Activated naive CD4-positive, alpha-beta T cell treated with anti-CD3 and anti-CD28 coated beads, Interleukin-2, amount 50 U/mL, for 72 hours (primary cell): ENCODE data around the gene NR2E3. TPM values are rescaled to one million over a fixed set of nuclear protein-coding genes. Genes with fewer than 3 reads are reported as not detected.
"Not testable (repeated sequence)": the region's sequence is repeated elsewhere in the genome, so short reads cannot be mapped to it uniquely, and the experiment has no call there.

ENCODE experiments used
- ATAC-seq, 2 donors: fragments of 150-1000 bp; cut with Tn5 transposase; 2 replicates each; pipeline ENCODE4 v1.10.0; 2021; ENCODE audit warnings: mild to moderate bottlenecking in 2 of 2, moderate library complexity in 2 of 2
- DNase-seq, 2 donors: peaks; one replicate each; pipeline ENCODE4 v3.0.0; 2021 to 2022; ENCODE audit warnings: low spot score in 2 of 2
- H3K27ac Mint-ChIP-seq, 2 donors: one replicate each; pipeline ENCODE4 v1.8.0; 2022; ENCODE audit warnings: mild to moderate bottlenecking in 2 of 2, mixed read lengths in 2 of 2
- H3K36me3 Mint-ChIP-seq, 2 donors: one replicate each; pipeline ENCODE4 v1.8.0; 2022; ENCODE audit warnings: mixed read lengths in 2 of 2
- H3K9me3 Mint-ChIP-seq, 2 donors: one replicate each; pipeline ENCODE4 v1.8.0; 2022; ENCODE audit warnings: mixed read lengths in 2 of 2
- total RNA-seq, 2 donors: library from RNA; stranded (reverse); gene quantifications; one replicate each; pipeline ENCODE4 v1.2.3, GENCODE V29; 2022

The NR2E3 gene
- total RNA-seq, 2 donors from 2014 or later = not detected

GRCh38 chr15:71830981-71831380 is 20.6 kb downstream of the NR2E3 start:
- Mint-ChIP-seq H3K9me3 (peaks cover 0 to 4% of the 10 kb centered on the region in 2 donors), H3K36me3 (peaks cover 26 to 37% of the 10 kb centered on the region in 2 donors), H3K27ac (no peak overlapping the region)
- ATAC-seq = no peak
- DNase-seq = no peak

GRCh38 chr15:71841563-71841962 is 31.2 kb downstream of the NR2E3 start:
- ATAC-seq (no peak), DNase-seq (no peak)
- no peak overlapping the region for H3K27ac Mint-ChIP-seq
- H3K9me3 Mint-ChIP-seq = no peaks in the 10 kb centered on the region
- peaks cover 0 to 4% of the 10 kb centered on the region in 2 donors for H3K36me3 Mint-ChIP-seq

DNA sequence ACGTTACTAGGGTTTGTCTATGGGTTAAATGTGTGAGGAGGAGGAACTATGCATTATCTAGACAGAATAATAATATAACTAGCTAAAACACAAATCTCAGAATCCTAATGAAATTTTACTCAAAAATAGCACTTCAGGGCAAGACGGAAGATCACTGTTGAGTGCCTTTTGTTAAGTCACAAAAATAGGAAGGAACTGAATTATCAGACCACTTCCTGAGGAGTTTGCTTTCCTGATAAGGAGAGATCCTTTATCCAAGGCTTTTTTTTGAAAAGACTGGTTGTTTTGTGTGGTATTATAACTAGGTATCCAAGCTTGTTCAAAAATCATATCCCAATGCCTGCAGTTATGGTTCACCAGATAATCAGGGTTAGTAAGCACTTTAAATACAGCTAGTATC is 34.6 kb downstream of the NR2E3 start:
- no peaks in the 10 kb centered on the region for H3K9me3 Mint-ChIP-seq
- DNase-seq (no peak), ATAC-seq (no peak)
- H3K36me3 Mint-ChIP-seq = peaks cover 0 to 4% of the 10 kb centered on the region in 2 donors
- no peak overlapping the region for H3K27ac Mint-ChIP-seq

DNA sequence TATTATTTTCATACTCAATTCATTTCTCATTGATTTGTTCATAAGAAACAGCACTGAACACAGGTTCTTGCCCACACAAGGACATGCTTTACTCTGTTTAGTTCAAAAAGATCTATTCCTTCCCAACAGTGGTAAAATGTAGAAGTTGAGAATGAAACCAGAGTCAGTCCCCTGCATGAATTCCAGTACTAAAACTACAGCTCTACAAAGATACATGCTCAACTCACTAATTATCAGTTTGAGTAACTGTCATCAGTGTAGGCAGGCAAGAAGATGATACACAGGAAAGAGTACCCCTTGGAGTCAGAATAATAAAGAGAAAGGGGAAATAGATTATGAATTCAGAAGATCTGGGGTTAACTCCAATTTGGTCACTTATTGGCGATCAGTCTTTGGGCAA is 43.2 kb downstream of the NR2E3 start:
- ATAC-seq (peak in 1 of 2 donors; percentile 88), DNase-seq (no peak)
- peaks cover 0 to 5% of the 10 kb centered on the region in 2 donors for H3K36me3 Mint-ChIP-seq
- H3K27ac Mint-ChIP-seq = peak overlapping the region in 1 of 2 donors; percentile 31
- no peaks in the 10 kb centered on the region for H3K9me3 Mint-ChIP-seq

GRCh38 chr15:71858232-71858631 is 47.9 kb downstream of the NR2E3 start:
- H3K27ac Mint-ChIP-seq, H3K9me3 Mint-ChIP-seq, ATAC-seq, DNase-seq: not testable (repeated sequence)
- H3K36me3 Mint-ChIP-seq = peaks cover 0 to 13% of the 10 kb centered on the region in 2 donors
